ENCODE measurements around the gene PSMD11. TPM values are rescaled to one million over a fixed set of nuclear protein-coding genes. Genes with fewer than 3 reads are reported as not detected.

Gene PSMD11
- total RNA-seq, 4 donors from 2014 or later = 33.2 to 74.3 (median 52.5) TPM

GRCh38 chr17:32486701-32487472 lies 42.6 kb downstream of the PSMD11 start, which contains the start of gene CDK5R1:
Gene CDK5R1, plus strand, starts transcription at chr17:32486993. Its CDS starts 628 bp downstream, at chr17:32487621.
- peak; percentile 64 to 88 (median 85) for DNase-seq
- no peak for TF ChIP-seq POLR2A (IDR thresholded peaks at IDR 0.05)
- TF ChIP-seq CTCF (IDR thresholded peaks at IDR 0.05) = no peak
- Histone ChIP-seq H3K4me3 (peak within 1 kb of the TSS; percentile 54 to 86 (median 73)), H3K27ac (peak within 1 kb of the TSS; percentile 65 to 83 (median 77)), H3K4me1 (peaks cover 0 to 12% (median 6%) of the 10 kb centered on the region in 4 donors), H3K9me3 (no peaks in the 10 kb centered on the region), H3K27me3 (no peaks in the 10 kb centered on the region), H3K36me3 (peaks cover 0 to 3% (median 0%) of the 10 kb centered on the region in 3 donors)

- DNase-seq = peak; percentile 53 to 76 (median 63)
- peak overlapping the region; percentile 15 to 83 (median 77) for H3K27ac ChIP-seq
Measured at GRCh38 chr17:32487473-32488176, 43.3 kb downstream of the PSMD11 start.

GRCh38 chr17:32488177-32488542 lies 43.9 kb downstream of the PSMD11 start:
- peak overlapping the region; percentile 54 to 86 (median 73) for H3K4me3 ChIP-seq
- no peak for TF ChIP-seq CTCF (IDR thresholded peaks at IDR 0.05)
- no peak for TF ChIP-seq POLR2A (IDR thresholded peaks at IDR 0.05)
- H3K4me1 ChIP-seq = peaks cover 0 to 23% (median 10%) of the 10 kb centered on the region in 4 donors
- no peaks in the 10 kb centered on the region for H3K27me3 ChIP-seq
- DNase-seq = peak in 1 of 3 donors; percentile 40
- peak overlapping the region in 2 of 4 donors; percentile 48 to 82 for H3K27ac ChIP-seq
- no peaks in the 10 kb centered on the region for H3K9me3 ChIP-seq
- no peaks in the 10 kb centered on the region for H3K36me3 ChIP-seq

More at GRCh38 chr17:32487473-32488176, 43.3 kb downstream of the PSMD11 start:
- Histone ChIP-seq H3K4me1 (peaks cover 0 to 18% (median 8%) of the 10 kb centered on the region in 4 donors), H3K36me3 (no peaks in the 10 kb centered on the region), H3K27me3 (no peaks in the 10 kb centered on the region), H3K9me3 (no peaks in the 10 kb centered on the region), H3K4me3 (peak overlapping the region; percentile 54 to 86 (median 73))
- TF ChIP-seq POLR2A (IDR thresholded peaks at IDR 0.05) (no peak), CTCF (IDR thresholded peaks at IDR 0.05) (no peak)

GRCh38 chr17:32488604-32489180 lies 44.4 kb downstream of the PSMD11 start:
- H3K27ac ChIP-seq = peak overlapping the region in 2 of 4 donors; percentile 48 to 82
- H3K27me3 ChIP-seq = no peaks in the 10 kb centered on the region
- no peaks in the 10 kb centered on the region for H3K36me3 ChIP-seq
- peak in 1 of 3 donors; percentile 47 for DNase-seq
- TF ChIP-seq POLR2A (IDR thresholded peaks at IDR 0.05) (no peak), CTCF (IDR thresholded peaks at IDR 0.05) (no peak)
- peak overlapping the region in 2 of 4 donors; percentile 2 to 84 for H3K4me3 ChIP-seq
- no peaks in the 10 kb centered on the region for H3K9me3 ChIP-seq
- H3K4me1 ChIP-seq = peaks cover 0 to 28% (median 11%) of the 10 kb centered on the region in 4 donors

- Histone ChIP-seq H3K4me1 (peaks cover 0 to 28% (median 11%) of the 10 kb centered on the region in 4 donors), H3K4me3 (peak overlapping the region; percentile 5 to 84 (median 12)), H3K36me3 (peaks cover 0 to 5% (median 0%) of the 10 kb centered on the region in 3 donors), H3K27ac (peak overlapping the region in 2 of 4 donors; percentile 48 to 82), H3K9me3 (no peaks in the 10 kb centered on the region), H3K27me3 (no peaks in the 10 kb centered on the region)
- no peak for TF ChIP-seq POLR2A (IDR thresholded peaks at IDR 0.05)
- no peak for TF ChIP-seq CTCF (IDR thresholded peaks at IDR 0.05)
- peak in 1 of 3 donors; percentile 34 for DNase-seq
Measured at GRCh38 chr17:32489320-32490100, 45.2 kb downstream of the PSMD11 start.
